Endothelial cell of umbilical vein (primary cell): ENCODE results near the gene IL10.

Source experiments
- CTCF ChIP-seq, 2 donors: IDR thresholded peaks; 1 replicate in 1 of 2; 2 replicates in 1 of 2; pipeline ENCODE4 v1.5.1; 2011; ENCODE audit warnings: low read length in 2 of 2, mild to moderate bottlenecking in 2 of 2, moderate library complexity in 2 of 2, control low read depth in 1 of 2, inconsistent platforms in 1 of 2, low read depth in 1 of 2; ENCODE audit not compliant: insufficient read depth in 1 of 2; ENCODE audit errors: extremely low read depth in 1 of 2
- JUN ChIP-seq: IDR thresholded peaks from 2 replicates; pipeline ENCODE4 v1.6.1; 2011; ENCODE audit warnings: borderline replicate concordance, low read depth; ENCODE audit not compliant: insufficient read length, insufficient read depth
- POLR2A ChIP-seq: IDR thresholded peaks from 2 replicates; pipeline ENCODE4 v1.6.1; 2012; ENCODE audit warnings: low read depth, mild to moderate bottlenecking, control low read depth, low read length
- POLR2AphosphoS5 ChIP-seq: IDR thresholded peaks from 2 replicates; pipeline ENCODE4 v1.6.1; 2012; ENCODE audit warnings: low read depth, mild to moderate bottlenecking, control low read depth, low read length, moderate library complexity; ENCODE audit not compliant: insufficient read depth

- TF ChIP-seq CTCF (IDR thresholded peaks at IDR 0.05; ENCODE audit: extremely low read depth in 1 of 2, insufficient read depth in 1 of 2, low read depth in 1 of 2, low read length in 2 of 2) (no peak), JUN (no peak), POLR2AphosphoS5 (no peak), POLR2A (no peak)
Measured at GRCh38 chr1:206729050-206729449, 43.2 kb downstream of the IL10 start.
